PC-3 (cell line): ENCODE measurements around the gene CSNK1E. TPM values are rescaled to one million over a fixed set of nuclear protein-coding genes. Genes with fewer than 3 reads are reported as not detected.

Experiments used
- ATAC-seq: fragments of 200-7000 bp; cut with Tn5 transposase; 2 replicates; pipeline ENCODE4 v1.9.1; 2020; ENCODE audit warnings: mild to moderate bottlenecking, moderate library complexity
- BruUV-seq: library from RNA; stranded (reverse); fragments of 400-500 nt; replicated peaks from 2 replicates; lab custom pipeline; 2021; lab: Mats Ljungman, UMichigan
- CTCF ChIA-PET: fragments of 300-600 bp; sonication (Branson Sonifier 250); formaldehyde crosslinking; loops from one replicate; lab custom pipeline; 2022; ENCODE audit warnings: antibody characterized with exemption; lab: Charles Lee
- POLR2A ChIA-PET: fragments of 300-600 bp; sonication (Branson Sonifier 250); formaldehyde crosslinking; loops from one replicate; lab custom pipeline; 2022; ENCODE audit warnings: antibody characterized with exemption; ENCODE audit not compliant: unreplicated experiment; lab: Charles Lee
- DNase-seq: peaks from one replicate; pipeline ENCODE4 v3.0.0-alpha.2; 2015
- H2AFZ ChIP-seq: fragments of 300-600 bp; sonication (generic); 2 replicates; pipeline ENCODE4 v1.6.0; 2016; ENCODE audit warnings: antibody characterized with exemption, low read length
- H3F3A ChIP-seq: fragments of 300-600 bp; sonication (generic); one replicate; pipeline ENCODE4 v1.6.0; 2017; ENCODE audit warnings: antibody characterized with exemption, low read length, control low read depth, mild to moderate bottlenecking; ENCODE audit not compliant: unreplicated experiment
- H3K27ac ChIP-seq: fragments of 300-600 bp; sonication (generic); 2 replicates; pipeline ENCODE4 v1.5.1; 2016; ENCODE audit warnings: mild to moderate bottlenecking, low read length
- H3K27me3 ChIP-seq: fragments of 300-600 bp; sonication (generic); 2 replicates; pipeline ENCODE4 v1.6.1; 2016; ENCODE audit warnings: low read length, mixed read lengths
- H3K36me3 ChIP-seq: fragments of 300-600 bp; sonication (generic); 2 replicates; pipeline ENCODE4 v1.6.1; 2016; ENCODE audit warnings: low read depth, mixed run types, low read length, mixed read lengths
- H3K4me1 ChIP-seq: fragments of 300-600 bp; sonication (generic); 2 replicates; pipeline ENCODE4 v1.5.1; 2016; ENCODE audit warnings: low read length; ENCODE audit not compliant: insufficient read depth
- H3K4me2 ChIP-seq: fragments of 300-600 bp; sonication (generic); 2 replicates; pipeline ENCODE4 v1.6.0; 2016; ENCODE audit warnings: low read length
- H3K4me3 ChIP-seq: fragments of 300-600 bp; sonication (generic); 2 replicates; pipeline ENCODE4 v1.5.1; 2016; ENCODE audit warnings: mild to moderate bottlenecking, low read length, mixed read lengths
- H3K79me2 ChIP-seq: fragments of 300-600 bp; sonication (generic); 2 replicates; pipeline ENCODE4 v1.6.1; 2017; ENCODE audit warnings: low read length, mixed read lengths
- H3K9ac ChIP-seq: fragments of 300-600 bp; sonication (generic); 2 replicates; pipeline ENCODE4 v1.6.0; 2016; ENCODE audit warnings: mild to moderate bottlenecking, low read length
- H3K9me2 ChIP-seq: fragments of 300-600 bp; sonication (generic); replicated peaks from 2 replicates; pipeline ENCODE4 v1.6.1; 2016; ENCODE audit warnings: mixed run types, low read length, mixed read lengths
- H3K9me3 ChIP-seq: fragments of 300-600 bp; sonication (generic); 2 replicates; pipeline ENCODE4 v1.6.1; 2016; ENCODE audit warnings: low read length, mixed read lengths
- H4K20me1 ChIP-seq: fragments of 300-600 bp; sonication (generic); 2 replicates; pipeline ENCODE4 v1.6.1; 2016; ENCODE audit warnings: low read length, mixed read lengths
- CTCF ChIP-seq: fragments of 300-600 bp; sonication (generic); conservative IDR thresholded peaks from 2 replicates; pipeline ENCODE4 v1.5.1; 2017; ENCODE audit warnings: antibody characterized with exemption, low read depth, mild to moderate bottlenecking, low read length
- EZH2 ChIP-seq: fragments of 300-600 bp; sonication (generic); IDR thresholded peaks from one replicate; pipeline ENCODE4 v1.6.1; 2017; ENCODE audit warnings: antibody characterized with exemption, mild to moderate bottlenecking, low read length; ENCODE audit not compliant: unreplicated experiment
- EZH2phosphoT487 ChIP-seq: fragments of 300-600 bp; sonication (generic); IDR thresholded peaks from 2 replicates; pipeline ENCODE4 v1.6.1; 2018; ENCODE audit warnings: mild to moderate bottlenecking, antibody characterized with exemption, low read length, borderline replicate concordance
- intact Hi-C: fragments of 100-400 bp; cut with micrococcal nuclease; formaldehyde crosslinking; loops from 2 replicates; pipeline ENCODE4 v1.9.0; 2023
- total RNA-seq: library from RNA; depleted of rRNA; stranded (reverse); fragments of >200 nt; gene quantifications from 2 replicates; pipeline ENCODE4 v1.2.3, GENCODE V29; 2014

CSNK1E gene
- total RNA-seq, 1 experiment from 2014 or later, result 147 TPM

- Histone ChIP-seq H4K20me1 (0 out of 2 replicates have a peak, but pooled peaks cover under 1% of the 10 kb centered on the region), H3K9me2 (no peaks in the 10 kb centered on the region), H3K79me2 (peaks cover 27% of the 10 kb centered on the region), H3K27ac (peak overlapping the region; percentile 99), H3K36me3 (peaks cover 65% of the 10 kb centered on the region), H3K9me3 (no peaks in the 10 kb centered on the region), H3K4me2 (peak overlapping the region; percentile 64), H3K9ac (peak overlapping the region; percentile 84), H3K4me1 (peaks cover 35% of the 10 kb centered on the region), H3K4me3 (no peak overlapping the region), H3F3A (peaks cover 3% of the 10 kb centered on the region), H2AFZ (no peak overlapping the region), H3K27me3 (no peaks in the 10 kb centered on the region)
- no TSS peak for BruUV-seq
- POLR2A ChIA-PET, result interaction anchor here (1.1 kb wide), 1 partner anchor 80 kb away, joined by 4 read pairs; no protein-coding TSS in a partner anchor
- peak; percentile 99 for DNase-seq
- CTCF ChIA-PET, result no interaction called here
- peak; percentile 90 for ATAC-seq
- intact Hi-C loops, result loop anchor here (2.0 kb wide), 1 partner anchor 20 kb away; no protein-coding TSS in a partner anchor
- peak; percentile 65 for TF ChIP-seq CTCF
- no peak for TF ChIP-seq EZH2phosphoT487
Observed at GRCh38 chr22:38298312-38299005, 18.8 kb downstream of the CSNK1E start.

GRCh38 chr22:38296372-38296771 is 20.9 kb downstream of the CSNK1E start:
- BruUV-seq, result no TSS peak
- DNase-seq (no peak), ATAC-seq (no peak)
- Histone ChIP-seq H3K36me3 (peaks cover 58% of the 10 kb centered on the region), H3K27ac (peak overlapping the region; percentile 14), H3K9me3 (no peaks in the 10 kb centered on the region), H4K20me1 (no peaks in the 10 kb centered on the region), H3F3A (peaks cover 3% of the 10 kb centered on the region), H3K4me3 (no peak overlapping the region), H3K4me2 (no peak overlapping the region), H3K9ac (no peak overlapping the region), H3K4me1 (peaks cover 35% of the 10 kb centered on the region), H3K27me3 (no peaks in the 10 kb centered on the region), H2AFZ (no peak overlapping the region), H3K9me2 (no peaks in the 10 kb centered on the region), H3K79me2 (peaks cover 12% of the 10 kb centered on the region; the same call in 1 of the 2 replicates)
- no peak for TF ChIP-seq CTCF
- TF ChIP-seq EZH2phosphoT487, result no peak
- no peak for TF ChIP-seq EZH2
- CTCF ChIA-PET, result no interaction called here
- intact Hi-C loops, result no loop called here
- POLR2A ChIA-PET, result no interaction called here

- no peak for TF ChIP-seq EZH2
- TF ChIP-seq CTCF, result no peak
- no peak for TF ChIP-seq EZH2phosphoT487
- Histone ChIP-seq H3K27me3 (no peaks in the 10 kb centered on the region), H3K4me1 (peaks cover 32% of the 10 kb centered on the region), H3K4me2 (no peak overlapping the region), H3K79me2 (peaks cover 12% of the 10 kb centered on the region; the same call in 1 of the 2 replicates), H3K27ac (peak overlapping the region; percentile 14), H3K4me3 (no peak overlapping the region), H3K9me3 (no peaks in the 10 kb centered on the region), H2AFZ (no peak overlapping the region), H4K20me1 (no peaks in the 10 kb centered on the region), H3K36me3 (peaks cover 54% of the 10 kb centered on the region), H3F3A (peaks cover 3% of the 10 kb centered on the region), H3K9me2 (no peaks in the 10 kb centered on the region), H3K9ac (no peak overlapping the region)
- intact Hi-C loops, result no loop called here
- BruUV-seq, result no TSS peak
- ATAC-seq (no peak), DNase-seq (no peak)
- ChIA-PET POLR2A (interaction anchor here (0.7 kb wide), 1 partner anchor 103 kb away, joined by 4 read pairs; no protein-coding TSS in a partner anchor), CTCF (no interaction called here)
Observed at GRCh38 chr22:38295863-38296262, 21.4 kb downstream of the CSNK1E start.
